GM12873 (cell line): ENCODE results near the gene TBC1D22A.

Experiments used
- TF ChIP-seq, protein P1 (sequence below): IDR thresholded peaks from 2 replicates; pipeline ENCODE4 v1.5.1; 2012; ENCODE audit warnings: low read depth, mild to moderate bottlenecking, moderate library complexity, low read length, control low read depth; ENCODE audit not compliant: insufficient read depth; ENCODE audit errors: missing control alignments

TBC1D22A gene

DNA sequence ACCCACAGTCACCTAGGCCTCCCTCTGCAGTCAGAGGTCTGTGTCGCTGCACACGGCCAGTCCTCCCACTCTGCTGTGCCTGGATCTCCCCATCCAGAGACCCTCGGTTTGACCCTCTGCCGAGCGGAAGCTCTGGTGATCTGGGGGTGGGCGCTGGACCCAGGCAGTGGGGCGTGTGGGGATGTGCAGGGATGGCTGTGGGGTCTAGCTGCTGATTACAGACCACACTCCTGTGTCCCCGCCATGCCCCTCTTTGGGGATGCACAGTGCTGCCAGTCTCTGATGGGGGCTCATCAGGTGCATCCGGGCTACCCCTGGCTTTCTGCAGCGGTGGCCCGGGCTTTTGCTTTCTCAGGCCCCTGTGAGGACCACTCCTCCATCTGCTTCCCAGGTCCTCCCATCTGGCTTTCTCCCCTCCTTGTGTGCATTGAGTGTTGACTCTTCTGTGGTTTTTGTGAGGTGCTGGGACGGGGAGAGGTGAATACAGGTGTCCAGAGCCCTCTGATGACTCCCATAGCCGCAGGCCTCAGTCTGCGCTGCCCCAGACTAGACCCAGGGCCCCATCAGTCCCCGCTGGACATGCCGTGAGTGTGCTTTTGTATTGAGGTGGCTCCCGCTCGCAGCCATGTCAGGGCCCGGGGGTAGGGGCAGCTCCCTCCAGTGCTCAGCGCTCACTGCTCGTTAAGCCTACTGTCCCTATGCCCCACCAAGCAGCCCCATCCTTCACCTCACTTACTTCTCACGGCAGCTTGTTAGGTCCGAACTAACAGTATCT is 251.6 kb downstream of the TBC1D22A start:
- TF ChIP-seq, protein P1, sequence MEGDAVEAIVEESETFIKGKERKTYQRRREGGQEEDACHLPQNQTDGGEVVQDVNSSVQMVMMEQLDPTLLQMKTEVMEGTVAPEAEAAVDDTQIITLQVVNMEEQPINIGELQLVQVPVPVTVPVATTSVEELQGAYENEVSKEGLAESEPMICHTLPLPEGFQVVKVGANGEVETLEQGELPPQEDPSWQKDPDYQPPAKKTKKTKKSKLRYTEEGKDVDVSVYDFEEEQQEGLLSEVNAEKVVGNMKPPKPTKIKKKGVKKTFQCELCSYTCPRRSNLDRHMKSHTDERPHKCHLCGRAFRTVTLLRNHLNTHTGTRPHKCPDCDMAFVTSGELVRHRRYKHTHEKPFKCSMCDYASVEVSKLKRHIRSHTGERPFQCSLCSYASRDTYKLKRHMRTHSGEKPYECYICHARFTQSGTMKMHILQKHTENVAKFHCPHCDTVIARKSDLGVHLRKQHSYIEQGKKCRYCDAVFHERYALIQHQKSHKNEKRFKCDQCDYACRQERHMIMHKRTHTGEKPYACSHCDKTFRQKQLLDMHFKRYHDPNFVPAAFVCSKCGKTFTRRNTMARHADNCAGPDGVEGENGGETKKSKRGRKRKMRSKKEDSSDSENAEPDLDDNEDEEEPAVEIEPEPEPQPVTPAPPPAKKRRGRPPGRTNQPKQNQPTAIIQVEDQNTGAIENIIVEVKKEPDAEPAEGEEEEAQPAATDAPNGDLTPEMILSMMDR = no peak

DNA sequence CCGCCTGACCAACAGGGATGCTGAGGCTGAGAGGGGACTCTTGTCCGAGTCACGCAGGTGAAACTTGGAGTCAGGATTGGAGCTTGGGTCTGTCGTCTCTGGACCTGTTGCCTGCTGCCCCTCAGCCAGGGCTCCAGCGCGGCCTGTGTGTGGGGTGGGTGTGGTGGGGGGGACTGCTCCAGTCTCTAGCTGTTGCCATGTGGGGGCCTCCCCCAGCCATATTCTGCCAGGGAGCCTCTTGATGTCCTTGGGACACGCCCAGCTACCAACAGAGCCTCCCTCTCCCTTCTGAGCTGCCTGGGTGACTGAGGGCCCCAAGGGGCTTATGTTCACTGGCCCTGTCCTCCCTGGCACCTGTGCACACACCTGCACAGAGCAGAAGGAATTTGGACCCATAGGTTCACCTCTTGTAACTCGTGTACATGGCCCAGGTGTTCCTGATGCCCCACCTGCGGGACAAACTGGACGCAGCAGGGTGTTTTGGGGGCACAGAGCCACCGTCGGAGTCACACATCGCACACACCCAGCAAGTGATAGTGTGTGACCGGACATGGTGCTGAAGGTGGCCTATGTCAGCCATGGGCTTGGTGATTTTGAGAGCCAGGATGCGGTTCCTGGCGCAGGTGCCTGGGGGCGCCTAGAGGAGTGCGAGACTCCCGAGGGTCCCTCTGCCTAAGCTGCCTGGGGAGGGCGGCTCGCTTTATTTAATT is 252.3 kb downstream of the TBC1D22A start:
- TF ChIP-seq, protein P1 = no peak

DNA sequence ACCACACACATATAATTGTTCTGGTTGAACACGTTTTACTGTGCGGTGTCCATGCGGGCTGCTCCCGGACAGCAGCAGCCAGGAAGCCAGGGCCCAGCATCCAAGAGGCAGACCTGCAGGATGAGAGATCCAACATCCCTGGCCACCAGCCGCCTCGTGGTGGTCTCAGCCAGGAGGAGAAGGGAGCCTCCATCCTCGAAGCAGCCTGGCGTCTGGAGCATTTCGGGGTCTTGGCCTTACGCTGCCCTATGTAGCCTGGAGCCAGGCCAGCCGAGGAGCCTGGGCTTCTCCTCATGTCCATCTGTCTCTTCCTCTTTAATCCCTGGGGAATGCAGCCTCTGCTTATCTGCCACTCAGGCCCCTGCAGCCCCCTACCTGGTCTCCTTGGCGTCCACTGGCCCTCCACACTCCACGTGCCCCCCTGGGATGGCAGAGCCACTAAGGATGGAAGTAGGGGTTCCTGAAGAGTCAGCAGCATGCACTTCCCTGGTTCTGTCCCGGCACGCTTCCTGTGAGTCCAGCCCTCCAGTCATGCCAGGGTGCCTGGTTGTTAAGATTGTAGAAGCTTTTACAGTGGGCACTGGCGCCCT is 253.2 kb downstream of the TBC1D22A start:
- TF ChIP-seq, protein P1 = no peak

DNA sequence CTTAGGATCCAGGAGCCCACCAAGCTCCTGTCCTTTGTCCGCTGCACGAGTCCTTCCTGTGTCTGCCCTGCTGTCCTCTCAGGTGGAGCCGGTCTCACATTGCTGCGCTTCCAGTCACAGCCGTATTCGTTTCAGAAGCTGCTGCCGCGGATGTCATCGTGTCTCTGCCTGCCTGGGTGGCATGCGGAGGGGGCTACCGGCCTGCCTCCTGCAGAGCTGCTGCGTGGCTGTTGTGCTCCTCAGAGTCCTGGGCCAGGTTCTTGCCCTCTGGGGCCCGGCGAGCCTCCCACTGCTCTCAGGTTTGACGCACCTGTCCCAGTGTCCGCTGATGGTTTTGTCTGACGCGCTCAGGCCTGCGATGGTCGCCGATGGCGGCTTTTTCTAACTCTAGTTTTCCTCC is 254.2 kb downstream of the TBC1D22A start:
- TF ChIP-seq, protein P1 = no peak

DNA sequence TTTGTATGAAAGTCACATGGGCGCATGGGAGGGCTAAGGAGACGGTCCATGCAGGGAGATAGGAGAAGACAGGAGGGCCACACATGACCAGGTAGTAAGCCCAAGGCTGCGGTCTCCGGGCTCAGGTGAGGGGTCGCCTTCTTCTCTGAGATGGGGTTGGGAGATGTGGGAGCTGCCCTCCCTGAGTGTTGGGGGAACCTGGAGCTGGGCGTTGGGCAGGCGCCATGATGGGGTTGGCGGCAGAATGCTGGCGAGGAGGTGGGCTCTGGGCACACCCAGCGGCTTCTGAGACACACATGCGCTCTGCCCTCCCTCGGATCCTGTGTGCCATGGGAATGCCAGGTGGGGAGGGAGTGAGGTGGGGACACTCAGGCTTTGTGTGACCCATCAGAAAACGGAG is 254.8 kb downstream of the TBC1D22A start:
- TF ChIP-seq, protein P1 = no peak

DNA sequence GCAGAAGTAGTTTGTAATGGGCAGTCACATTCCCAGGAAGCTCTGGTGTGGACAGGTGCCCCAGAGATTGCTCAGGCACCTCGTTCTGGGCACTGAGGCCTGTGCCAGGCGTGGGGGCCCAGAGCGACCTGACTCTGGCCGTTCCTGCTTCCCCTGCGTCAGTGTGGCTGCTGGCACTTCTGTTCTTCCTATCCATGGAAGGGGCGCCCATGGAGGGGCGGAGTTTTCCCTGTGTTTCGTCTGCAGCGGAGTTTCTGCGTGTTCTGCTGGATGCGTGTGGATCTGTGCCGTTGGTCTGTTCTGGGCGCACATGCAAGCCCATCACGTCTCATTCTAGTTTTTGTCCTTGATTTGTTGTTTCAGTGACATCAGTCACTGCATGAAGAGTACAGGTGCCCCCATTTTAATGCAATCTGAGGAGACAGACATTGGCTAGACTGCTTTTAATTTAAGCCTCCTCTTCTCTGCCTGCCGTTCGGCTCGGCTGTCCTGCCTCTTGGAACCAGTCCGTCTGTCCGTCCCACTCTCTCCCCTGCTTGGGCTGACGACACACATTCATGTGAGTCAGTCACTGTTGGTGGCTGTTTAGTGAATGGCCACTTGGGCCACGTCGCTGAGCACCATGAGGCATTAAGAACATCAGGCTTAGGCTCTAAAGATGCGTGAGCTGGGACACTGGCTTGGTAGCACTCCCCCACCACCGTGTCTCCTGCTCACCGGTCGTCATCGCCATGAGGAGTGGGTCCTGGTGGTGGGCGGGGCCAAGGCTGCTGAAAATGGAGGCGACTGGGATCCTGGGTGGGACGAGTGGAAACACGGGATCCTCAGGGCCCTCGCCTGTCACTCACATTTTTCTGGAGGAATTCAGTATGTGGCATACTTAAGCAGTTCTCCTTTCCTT is 255.8 kb downstream of the TBC1D22A start:
- TF ChIP-seq, protein P1 = no peak
